GM12892 (cell line): ENCODE results near the gene SIGLEC7.

ENCODE experiments used
- POLR2A ChIP-seq: IDR thresholded peaks from 2 replicates; pipeline ENCODE4 v1.6.1; 2011; ENCODE audit warnings: low read depth, low read length, control low read depth
- POLR2AphosphoS5 ChIP-seq: IDR thresholded peaks from 2 replicates; pipeline ENCODE4 v1.6.1; 2011; ENCODE audit warnings: low read depth, low read length, control low read depth
- TAF1 ChIP-seq: IDR thresholded peaks from 2 replicates; pipeline ENCODE4 v1.6.1; 2011; ENCODE audit warnings: low read depth, mild to moderate bottlenecking, control low read depth, low read length, borderline replicate concordance

DNA sequence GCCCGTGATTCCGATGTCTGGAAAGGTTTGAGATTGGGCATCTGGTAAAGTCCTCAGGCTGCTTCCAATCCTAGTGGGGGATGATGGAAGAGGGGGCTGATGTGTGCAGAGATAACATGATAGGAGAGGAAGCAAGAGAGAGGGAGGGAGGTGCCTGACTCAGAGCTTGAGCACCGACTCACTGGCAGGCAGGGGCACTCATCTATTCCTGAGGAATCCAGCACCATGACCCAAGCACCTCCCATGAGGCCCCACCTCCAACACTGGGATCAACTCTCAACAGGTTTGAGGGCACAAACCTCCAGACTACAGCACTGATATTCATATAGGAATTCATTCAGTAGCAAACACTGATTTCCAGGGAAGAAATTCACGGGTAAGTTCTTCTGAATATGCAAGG lies 23.0 kb upstream of the SIGLEC7 start:
- no peak for TF ChIP-seq POLR2AphosphoS5
- TF ChIP-seq TAF1 = no peak
- TF ChIP-seq POLR2A = no peak
